ENCODE data around the gene PRKCE. TPM values are rescaled to one million over a fixed set of nuclear protein-coding genes. Genes with fewer than 3 reads are reported as not detected.

PRKCE gene
- total RNA-seq, 2 experiments from 2014 or later: 24.9 to 26.2 TPM

- ChIA-PET CTCF (interaction anchor here (1.3 kb wide), 1 partner anchor 133 kb away, joined by 5 read pairs; no protein-coding TSS in a partner anchor), POLR2A (interaction anchor here (0.9 kb wide), 1 partner anchor 36 kb away, joined by 3 read pairs; no protein-coding TSS in a partner anchor)
- H3K27ac Mint-ChIP-seq: no peak overlapping the region
- Histone ChIP-seq H3K27ac (ENCODE audit: low read depth in 1 of 2, low read length in 2 of 2) (no peak overlapping the region), H3K4me1 (ENCODE audit: insufficient read depth, low read length) (peaks cover 17% of the 10 kb centered on the region), H3K9me3 (ENCODE audit: control insufficient read depth in 1 of 2, insufficient read depth in 1 of 2, low read length in 2 of 2) (no peaks in the 10 kb centered on the region), H3K4me3 (ENCODE audit: low read length) (no peak overlapping the region), H3K36me3 (ENCODE audit: insufficient read depth, low read length) (no peaks in the 10 kb centered on the region), H3K27me3 (ENCODE audit: control insufficient read depth in 1 of 2, insufficient read depth in 2 of 2, low read length in 2 of 2) (peaks cover 15 to 16% of the 10 kb centered on the region in 2 experiments)
- no peaks in the 10 kb centered on the region for H3K9me3 Mint-ChIP-seq
- peaks cover 31% of the 10 kb centered on the region for H3K27me3 Mint-ChIP-seq
- no peak for ATAC-seq (ENCODE audit: poor library complexity)
- DNase-seq: no peak
- H3K4me3 Mint-ChIP-seq: peak overlapping the region; percentile 47
- H3K36me3 Mint-ChIP-seq (ENCODE audit: low read depth): peaks cover 10% of the 10 kb centered on the region
- TF ChIP-seq CTCF (IDR thresholded peaks at IDR 0.05): no peak
- intact Hi-C loops (cut with DNase I, micrococcal nuclease): loop anchor here (5.0 to 10.0 kb wide), 3 partner anchors 74 to 1269 kb away; partner anchors contain the start of gene MCFD2 (in 1 of the 2)
- peaks cover 17% of the 10 kb centered on the region for H3K4me1 Mint-ChIP-seq (ENCODE audit: low read depth)
These were observed 5.2 kb upstream of the PRKCE start for GRCh38 chr2:45646289-45646688.

GRCh38 chr2:45647356-45647755 lies 4.1 kb upstream of the PRKCE start:
- no peak for TF ChIP-seq CTCF (IDR thresholded peaks at IDR 0.05)
- ATAC-seq (ENCODE audit: poor library complexity) (no peak), DNase-seq (no peak)
- Mint-ChIP-seq H3K36me3 (ENCODE audit: low read depth) (peaks cover 16% of the 10 kb centered on the region), H3K9me3 (no peaks in the 10 kb centered on the region), H3K27ac (no peak overlapping the region), H3K4me1 (ENCODE audit: low read depth) (peaks cover 20% of the 10 kb centered on the region), H3K4me3 (no peak overlapping the region), H3K27me3 (peaks cover 20% of the 10 kb centered on the region)
- Histone ChIP-seq H3K4me3 (ENCODE audit: low read length) (no peak overlapping the region), H3K9me3 (ENCODE audit: control insufficient read depth in 1 of 2, insufficient read depth in 1 of 2, low read length in 2 of 2) (no peaks in the 10 kb centered on the region), H3K27me3 (ENCODE audit: control insufficient read depth in 1 of 2, insufficient read depth in 2 of 2, low read length in 2 of 2) (peaks cover 11 to 12% of the 10 kb centered on the region in 2 experiments), H3K36me3 (ENCODE audit: insufficient read depth, low read length) (no peaks in the 10 kb centered on the region), H3K27ac (ENCODE audit: low read depth in 1 of 2, low read length in 2 of 2) (no peak overlapping the region), H3K4me1 (ENCODE audit: insufficient read depth, low read length) (peaks cover 26% of the 10 kb centered on the region)
- ChIA-PET POLR2A (no interaction called here), CTCF (interaction anchor here (1.3 kb wide), 1 partner anchor 132 kb away, joined by 5 read pairs; no protein-coding TSS in a partner anchor)
- intact Hi-C loops (cut with DNase I, micrococcal nuclease): loop anchor here (5.0 to 10.0 kb wide), 3 partner anchors 75 to 1267 kb away; partner anchors contain the start of gene MCFD2 (in 1 of the 2)

- H3K4me1 Mint-ChIP-seq (ENCODE audit: low read depth): peaks cover 27% of the 10 kb centered on the region
- Histone ChIP-seq H3K4me3 (ENCODE audit: low read length) (no peak overlapping the region), H3K27ac (ENCODE audit: low read depth in 1 of 2, low read length in 2 of 2) (no peak overlapping the region), H3K27me3 (ENCODE audit: control insufficient read depth in 1 of 2, insufficient read depth in 2 of 2, low read length in 2 of 2) (peaks cover 4 to 5% of the 10 kb centered on the region in 2 experiments), H3K36me3 (ENCODE audit: insufficient read depth, low read length) (no peaks in the 10 kb centered on the region), H3K9me3 (ENCODE audit: control insufficient read depth in 1 of 2, insufficient read depth in 1 of 2, low read length in 2 of 2) (no peaks in the 10 kb centered on the region), H3K4me1 (ENCODE audit: insufficient read depth, low read length) (peaks cover 31% of the 10 kb centered on the region)
- H3K27me3 Mint-ChIP-seq: peaks cover 16% of the 10 kb centered on the region
- no peak for TF ChIP-seq CTCF (IDR thresholded peaks at IDR 0.05)
- CTCF ChIA-PET: interaction anchor here (2.2 kb wide), 1 partner anchor 130 kb away, joined by 10 read pairs; no protein-coding TSS in a partner anchor
- no peaks in the 10 kb centered on the region for H3K9me3 Mint-ChIP-seq
- no peak for ATAC-seq (ENCODE audit: poor library complexity)
- H3K36me3 Mint-ChIP-seq (ENCODE audit: low read depth): peaks cover 22% of the 10 kb centered on the region
- intact Hi-C loops (cut with DNase I, micrococcal nuclease): loop anchor here (2.0 to 10.0 kb wide), 4 partner anchors 33 to 1267 kb away; partner anchors contain the start of gene MCFD2 (in 1 of the 2)
- POLR2A ChIA-PET: no interaction called here
- no peak for DNase-seq
- peak overlapping the region; percentile 40 for H3K27ac Mint-ChIP-seq
- H3K4me3 Mint-ChIP-seq: peak overlapping the region; percentile 36
These were observed 3.4 kb upstream of the PRKCE start for GRCh38 chr2:45647986-45648520.
